GM18499 (cell line): ENCODE measurements around the gene MMP7.
"Not testable (repeated sequence)": the region's sequence is repeated elsewhere in the genome, so short reads cannot be mapped to it uniquely, and the experiment has no call there.

Experiments
- ATAC-seq: cut with Tn5 transposase; IDR thresholded peaks from one replicate; pipeline ENCODE4 v1.9.1; 2021; ENCODE audit warnings: moderate number of reproducible peaks; ENCODE audit not compliant: insufficient read depth, unreplicated experiment

The MMP7 gene

DNA sequence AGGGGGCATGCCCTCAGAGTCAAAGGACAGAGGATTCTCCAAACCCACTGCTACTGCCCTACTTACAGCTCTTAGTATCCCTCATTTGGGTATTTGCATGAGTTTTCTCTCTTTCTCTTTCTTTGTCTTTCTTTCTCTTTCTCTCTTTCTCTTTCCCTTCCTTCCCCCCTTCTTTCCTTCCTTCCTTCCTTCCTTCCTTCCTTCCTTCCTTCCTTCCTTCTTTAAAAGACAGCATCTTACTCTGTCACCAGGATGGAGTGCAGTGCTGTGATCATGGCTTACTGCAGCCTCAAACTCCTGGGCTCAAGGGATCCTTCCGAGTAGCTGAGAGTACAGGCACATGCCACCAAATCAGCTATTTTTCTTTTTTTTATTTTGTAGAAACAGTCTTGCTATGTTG is 14.0 kb upstream of the MMP7 start:
- no peak for ATAC-seq

DNA sequence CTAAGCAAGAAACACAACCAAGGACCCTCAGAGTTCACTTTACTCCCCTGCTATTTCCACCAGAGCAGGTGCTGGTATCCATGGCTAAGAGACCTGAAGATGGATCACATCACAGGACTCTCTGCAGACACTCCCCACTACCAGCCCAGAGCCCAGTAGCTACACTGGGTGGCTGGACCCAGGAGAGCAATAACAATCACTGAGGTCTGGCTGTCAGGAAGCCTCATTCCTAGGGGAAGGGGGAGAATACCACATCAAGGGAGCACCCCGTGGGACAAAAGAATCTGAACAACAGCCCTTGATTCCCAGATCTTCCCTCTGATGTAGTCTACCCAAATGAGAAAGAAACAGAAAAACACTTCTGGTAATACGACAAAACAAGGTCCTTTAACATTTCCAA is 9.0 kb upstream of the MMP7 start:
- no peak for ATAC-seq

DNA sequence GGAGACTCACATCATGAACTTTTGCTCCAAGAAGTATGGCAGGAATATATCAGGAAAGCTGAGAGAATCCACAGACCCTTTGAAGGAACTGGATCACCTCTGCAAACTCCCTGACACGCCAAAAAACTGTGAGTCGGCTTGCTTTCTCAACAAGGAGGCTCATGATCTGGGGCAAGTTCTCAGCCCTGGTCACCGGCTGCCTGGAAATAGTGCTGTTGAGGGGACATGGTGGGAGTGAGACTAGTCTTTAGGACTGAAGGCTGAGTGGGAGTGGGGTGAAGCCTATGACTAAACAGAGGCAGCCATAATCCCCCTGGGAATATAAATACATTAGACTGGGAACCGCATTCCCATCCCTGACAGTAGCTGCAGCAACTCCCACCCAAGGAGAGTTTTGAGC is 8.4 kb upstream of the MMP7 start:
- no peak for ATAC-seq

DNA sequence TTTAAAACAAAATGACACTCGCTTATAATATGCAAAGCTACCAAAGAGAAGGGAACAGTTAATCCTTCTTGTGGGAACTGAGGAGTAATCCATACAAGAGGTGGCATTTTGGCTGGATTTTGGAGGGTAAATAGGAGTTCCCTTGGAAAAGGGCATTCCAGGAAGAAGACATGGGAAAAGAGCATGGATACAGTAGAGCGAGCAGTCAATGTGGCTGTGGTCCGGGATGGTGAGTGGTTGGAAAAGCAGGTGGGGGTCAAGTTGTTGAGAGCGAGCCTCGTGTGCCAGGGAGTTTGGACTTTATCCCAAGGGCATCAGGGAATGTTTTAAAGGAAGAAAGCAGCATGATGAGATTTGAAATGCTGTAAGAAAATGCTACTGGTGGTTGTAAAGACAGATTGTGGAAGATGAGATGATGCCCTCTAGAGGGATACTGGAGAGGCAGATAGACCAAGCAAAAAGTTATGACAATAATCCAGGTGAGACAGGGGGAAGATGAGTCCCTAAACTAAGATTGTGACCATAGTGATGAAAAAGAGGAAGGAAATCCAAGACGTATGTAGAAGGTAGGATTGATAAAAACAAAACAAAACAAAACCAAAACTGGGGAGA is 3.8 kb upstream of the MMP7 start:
- ATAC-seq: no peak

DNA sequence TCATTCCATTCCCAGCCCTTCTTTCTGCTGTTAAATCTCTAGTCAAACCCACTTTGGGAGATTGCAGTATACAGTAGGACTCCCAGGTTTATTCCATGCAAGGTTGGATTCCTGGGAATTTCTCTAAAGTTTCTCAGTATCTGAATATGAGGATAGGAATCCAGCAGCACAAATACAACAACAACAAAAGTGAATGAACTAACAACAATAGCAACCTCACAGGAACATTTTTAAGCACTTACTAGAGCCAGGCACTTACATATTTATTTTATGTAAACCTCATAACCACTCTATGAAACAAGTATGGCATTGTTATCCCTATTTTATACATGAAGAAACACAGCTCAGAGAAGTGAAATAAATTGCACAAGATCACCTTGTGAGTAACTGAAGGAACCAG is 1.9 kb downstream of the MMP7 start:
- ATAC-seq: no peak

DNA sequence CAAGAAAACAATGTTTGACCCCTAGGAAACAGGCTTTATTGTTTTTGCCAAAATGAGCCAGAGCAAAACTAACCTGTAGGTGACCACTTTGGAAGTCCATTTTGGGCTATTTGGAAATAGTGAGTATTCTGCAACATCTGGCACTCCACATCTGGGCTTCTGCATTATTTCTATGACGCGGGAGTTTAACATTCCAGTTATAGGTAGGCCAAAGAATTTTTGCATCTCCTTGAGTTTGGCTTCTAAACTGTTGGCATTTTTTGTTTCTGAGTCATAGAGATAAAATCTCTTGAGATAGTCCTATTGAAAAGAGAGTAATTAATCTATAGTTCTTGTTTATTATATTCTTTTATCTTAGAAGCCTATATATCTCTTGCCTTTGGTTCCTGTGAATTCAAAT is 2.9 kb downstream of the MMP7 start:
- ATAC-seq: no peak

DNA sequence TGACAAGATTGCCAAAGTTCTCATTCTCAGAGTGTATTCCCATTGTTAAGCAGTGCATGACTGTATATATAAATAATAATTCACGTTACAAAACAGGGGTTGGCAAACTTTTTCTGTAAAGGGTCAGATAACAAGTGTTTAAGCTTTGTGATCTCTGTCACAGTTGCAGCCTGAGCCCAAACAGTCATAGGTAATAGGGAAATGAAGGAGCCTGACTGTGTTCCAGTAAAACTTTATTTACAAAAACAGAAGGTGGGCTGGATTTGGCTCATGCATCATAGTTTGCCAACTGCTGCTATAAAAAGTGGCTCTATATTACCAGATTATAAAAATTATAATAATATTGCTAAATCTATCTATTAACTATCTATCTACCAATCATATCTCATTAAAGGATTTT is 3.5 kb downstream of the MMP7 start:
- no peak for ATAC-seq

DNA sequence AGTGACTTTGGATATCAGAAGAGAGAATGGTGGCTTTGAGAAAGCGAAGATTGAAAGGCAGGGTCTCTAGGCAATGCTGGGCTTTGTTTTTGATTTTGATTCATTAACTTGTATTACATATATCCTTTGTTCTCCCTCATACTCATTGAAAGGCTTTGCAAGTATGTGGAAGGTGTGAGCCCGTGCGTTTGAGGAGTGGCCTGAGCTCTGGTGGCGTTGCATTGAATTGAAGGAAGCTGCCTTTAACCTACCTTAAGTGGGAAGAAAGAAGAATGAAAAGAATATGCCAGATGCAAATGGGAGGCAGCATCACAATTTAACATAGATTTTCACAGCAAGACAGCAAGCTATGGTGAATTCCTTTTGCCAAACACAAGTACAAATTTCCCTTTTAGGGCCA is 6.7 kb downstream of the MMP7 start:
- ATAC-seq: no peak

DNA sequence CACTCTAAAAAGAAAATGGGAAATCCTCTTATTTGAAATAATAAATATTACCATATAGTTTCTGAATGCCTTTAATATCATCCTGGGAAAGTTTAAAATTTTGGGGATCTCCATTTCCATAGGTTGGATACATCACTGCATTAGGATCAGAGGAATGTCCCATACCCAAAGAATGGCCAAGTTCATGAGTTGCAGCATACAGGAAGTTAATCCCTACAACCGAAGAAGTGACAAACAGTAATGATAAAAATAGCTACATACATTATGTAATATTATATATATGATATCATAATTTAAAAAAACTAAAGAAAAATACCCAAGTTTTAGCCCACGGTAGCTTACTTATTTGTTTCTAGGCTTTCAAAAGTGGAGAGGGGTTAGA is 7.4 kb downstream of the MMP7 start:
- no peak for ATAC-seq

DNA sequence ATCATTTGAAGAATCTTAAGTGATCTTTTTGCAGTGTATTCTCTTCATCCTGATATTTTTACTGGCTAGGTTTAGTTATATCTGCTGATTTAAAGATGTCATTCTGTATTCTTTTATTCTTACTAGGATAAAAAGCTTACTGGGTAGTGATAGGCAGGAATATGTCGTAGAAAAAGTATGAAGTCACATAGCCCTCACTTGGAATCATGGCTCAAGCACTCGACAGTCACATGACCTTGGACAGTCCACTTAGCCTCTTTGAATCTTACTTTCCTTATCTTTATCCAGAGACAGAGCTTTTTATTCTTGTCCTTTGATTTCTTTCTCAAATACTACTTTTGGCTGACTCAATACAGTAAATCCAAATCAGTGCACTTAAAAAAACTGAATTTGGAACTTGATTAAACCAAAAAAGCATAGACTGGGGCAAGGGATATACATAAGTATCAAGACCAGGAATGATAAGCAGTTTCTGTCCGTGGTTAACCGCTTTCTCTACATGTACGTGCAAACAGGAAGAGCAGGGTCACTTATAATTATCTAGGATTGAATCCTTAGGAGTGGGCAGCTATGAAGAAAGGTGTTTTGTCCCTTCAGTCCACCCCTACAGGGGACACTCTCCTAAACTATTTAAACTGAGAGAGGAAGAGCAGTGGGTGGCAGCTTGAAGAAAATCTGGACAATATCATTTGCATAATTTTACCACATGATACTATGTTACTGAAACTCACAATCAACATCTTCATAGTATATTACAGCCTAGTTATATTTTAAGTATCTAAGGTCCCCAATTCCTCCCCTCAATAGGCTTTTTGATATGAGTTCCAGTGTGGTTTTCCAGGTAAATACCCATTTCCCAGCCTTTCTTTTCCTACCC is 8.0 kb downstream of the MMP7 start:
- peak; percentile 78 for ATAC-seq

DNA sequence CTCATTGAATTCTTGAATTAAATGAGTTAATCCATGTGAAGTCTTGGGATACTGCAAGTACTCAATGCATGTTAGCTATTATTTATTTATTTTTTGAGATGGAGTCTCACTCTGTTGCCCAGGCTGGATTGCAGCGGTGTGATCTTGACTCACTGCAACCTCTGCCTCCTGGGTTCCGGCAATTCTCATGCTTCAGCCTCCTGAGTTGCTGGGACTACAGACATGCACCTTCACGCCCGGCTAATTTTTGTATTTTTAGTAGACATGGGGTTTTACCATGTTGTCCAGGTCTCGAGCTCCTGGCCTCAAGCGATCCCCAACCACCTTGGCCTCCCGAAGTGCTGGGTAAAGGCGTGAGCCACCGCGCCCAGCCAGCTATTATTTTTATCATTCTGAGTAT is 9.4 kb downstream of the MMP7 start:
- no peak for ATAC-seq

DNA sequence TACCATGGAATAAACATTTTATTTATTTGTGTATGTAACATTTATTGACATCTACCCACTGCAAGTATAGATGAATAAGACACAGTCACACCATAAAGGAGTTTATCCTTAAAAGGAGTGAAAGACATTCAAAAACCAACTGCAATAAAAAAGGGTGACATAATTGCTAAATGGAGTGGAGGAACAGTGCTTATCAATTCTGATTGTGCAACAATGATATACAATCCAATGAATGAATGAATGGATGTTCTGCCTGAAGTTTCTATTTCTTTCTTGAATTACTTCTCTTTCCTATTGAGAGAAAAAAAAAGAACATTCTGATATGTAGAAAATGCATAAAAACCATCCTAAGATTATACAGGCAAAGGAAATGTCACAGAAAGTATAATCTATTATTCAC is 10.0 kb downstream of the MMP7 start:
- ATAC-seq: no peak

DNA sequence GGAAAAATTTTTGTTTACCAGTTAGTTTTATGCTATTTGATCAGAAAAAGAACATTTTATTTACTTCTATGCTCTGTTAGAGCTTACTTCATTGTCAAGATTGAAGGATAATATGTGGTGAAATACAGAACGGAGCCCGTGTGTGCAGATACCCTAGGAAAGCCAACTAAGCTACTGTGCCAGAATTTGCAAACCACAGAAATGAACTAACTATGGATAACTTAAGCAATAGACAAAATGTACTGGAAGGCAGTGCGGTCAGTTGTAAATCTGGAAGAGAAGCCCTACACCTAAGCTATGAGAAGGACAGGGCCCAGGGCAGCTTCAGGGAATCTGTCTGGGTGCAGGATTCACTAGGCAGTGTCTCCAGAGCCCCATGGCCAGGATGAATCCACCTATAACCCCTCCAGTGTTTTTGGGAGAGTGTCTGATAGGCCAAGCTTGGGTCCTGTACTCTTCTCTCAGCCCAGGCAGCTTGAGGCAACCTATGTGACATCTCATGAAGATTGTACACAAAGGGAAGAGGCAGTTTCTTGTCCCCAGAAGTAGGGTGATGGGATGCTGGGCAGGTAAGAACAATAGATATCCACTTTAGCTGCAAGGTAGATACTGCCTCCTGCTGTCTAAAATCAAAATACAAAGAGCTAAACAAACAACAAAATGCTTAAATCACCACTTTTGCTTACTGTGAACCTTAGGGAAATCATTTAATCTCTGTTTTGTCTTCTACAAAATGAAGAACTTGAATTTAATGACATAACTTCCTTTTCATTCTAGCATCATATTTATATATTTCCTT is 12.1 kb downstream of the MMP7 start:
- ATAC-seq: no peak

DNA sequence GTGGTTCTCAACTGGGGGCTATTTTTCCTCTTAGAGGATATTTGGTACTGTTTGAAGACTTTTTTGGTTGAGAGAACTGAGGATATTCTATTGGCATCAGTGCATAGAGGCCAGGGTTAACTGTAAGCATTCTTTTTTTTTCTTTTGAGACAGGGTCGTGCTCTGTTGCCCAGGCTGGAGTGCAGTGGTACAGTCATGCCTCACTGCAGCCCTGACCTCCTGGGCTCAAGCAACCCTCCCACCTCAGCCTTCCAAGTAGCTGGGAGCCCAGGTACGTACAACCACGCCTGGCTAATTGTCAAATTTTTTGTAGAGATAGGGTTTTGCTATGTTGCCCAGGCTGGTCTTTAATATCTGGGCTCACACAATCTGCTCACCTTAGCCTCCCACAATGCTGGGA is 12.9 kb downstream of the MMP7 start:
- no peak for ATAC-seq

DNA sequence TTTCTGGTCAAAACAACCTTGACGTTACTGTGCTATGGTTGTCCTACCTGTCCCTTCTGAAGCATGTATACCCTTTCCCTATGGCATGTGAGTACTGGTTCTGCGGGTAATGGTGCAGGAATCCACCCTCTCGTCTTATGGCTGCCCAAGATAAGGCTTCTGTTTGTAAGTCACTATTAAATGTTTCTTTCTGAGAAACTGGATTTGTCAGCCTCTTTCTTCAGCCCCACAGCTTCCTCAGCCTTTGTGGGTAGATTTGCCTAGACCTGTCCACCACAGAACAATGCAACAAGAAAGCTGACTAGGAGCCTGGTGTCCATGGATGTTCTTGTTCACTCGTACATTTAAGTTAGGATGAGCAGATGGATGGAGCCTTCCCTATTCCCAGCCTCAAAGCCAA is 14.4 kb downstream of the MMP7 start:
- no peak for ATAC-seq

DNA sequence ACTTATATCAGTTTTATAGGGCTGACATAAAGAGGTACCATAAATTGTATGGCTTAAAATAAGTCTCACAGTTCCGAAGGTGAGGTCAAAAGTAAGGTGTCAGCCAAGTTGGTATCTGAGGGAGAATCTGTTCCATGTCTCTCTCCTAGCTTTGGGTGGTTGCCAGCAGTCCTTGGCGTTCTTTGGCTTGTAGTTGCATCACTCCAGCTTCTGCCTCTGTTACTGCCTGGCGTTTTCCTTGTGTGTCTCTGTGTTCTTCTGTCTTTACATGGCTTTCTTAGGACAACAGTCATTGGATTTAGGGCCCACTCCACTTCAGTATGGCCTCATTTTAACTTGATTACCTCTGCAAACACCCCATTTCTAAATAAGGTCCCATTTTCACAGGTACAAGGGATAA is 16.7 kb downstream of the MMP7 start:
- ATAC-seq: no peak

DNA sequence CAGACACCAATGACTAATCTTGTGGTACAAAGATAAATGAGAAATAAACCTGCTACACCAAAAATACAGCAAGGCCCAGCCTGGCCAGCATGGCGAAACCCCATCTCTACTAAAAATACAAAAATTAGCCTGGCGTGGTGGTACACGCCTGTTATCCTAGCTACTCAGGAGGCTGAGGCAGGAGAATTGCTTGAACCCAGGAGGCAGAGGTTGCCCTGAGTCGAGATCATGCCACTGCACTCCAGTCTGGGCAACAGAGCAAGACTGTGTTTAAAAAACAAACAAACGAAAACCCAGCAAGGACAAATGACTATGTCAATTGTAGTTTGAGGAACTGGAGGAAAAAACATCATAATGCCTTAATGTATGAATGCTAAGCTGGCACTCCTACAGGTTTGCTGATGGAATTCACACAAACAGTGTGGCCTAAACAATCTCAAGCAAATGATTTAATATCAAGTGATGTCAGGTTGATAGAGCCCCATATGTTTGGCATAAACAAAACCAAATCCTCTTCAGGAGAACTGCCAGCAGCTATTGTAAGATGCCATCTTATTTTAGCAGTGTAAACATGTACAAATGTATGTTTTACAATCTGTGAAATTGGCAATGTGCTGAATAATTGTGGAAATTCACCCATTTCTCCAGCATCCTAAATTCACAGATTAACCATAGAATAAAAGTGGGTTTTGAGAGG is 20.0 kb downstream of the MMP7 start:
- ATAC-seq: no peak

DNA sequence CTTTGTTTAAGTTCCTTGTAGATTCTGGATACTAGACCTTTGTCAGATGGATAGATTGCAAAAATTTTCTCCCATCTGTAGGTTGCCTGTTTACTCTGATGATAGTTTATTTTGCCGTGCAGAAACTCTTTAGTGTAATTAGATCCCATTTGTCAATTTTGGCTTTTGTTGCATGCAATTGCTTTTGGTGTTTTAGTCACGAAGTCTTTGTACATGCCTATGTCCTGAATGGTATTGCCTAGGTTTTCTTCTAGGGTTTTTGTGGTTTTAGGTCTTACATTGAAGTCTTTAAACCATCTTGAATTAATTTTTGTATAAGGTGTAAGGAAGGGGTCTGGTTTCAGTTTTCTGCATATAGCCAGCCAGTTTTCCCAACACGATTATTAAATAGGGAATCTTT is 27.7 kb downstream of the MMP7 start:
- ATAC-seq: not testable (repeated sequence)

DNA sequence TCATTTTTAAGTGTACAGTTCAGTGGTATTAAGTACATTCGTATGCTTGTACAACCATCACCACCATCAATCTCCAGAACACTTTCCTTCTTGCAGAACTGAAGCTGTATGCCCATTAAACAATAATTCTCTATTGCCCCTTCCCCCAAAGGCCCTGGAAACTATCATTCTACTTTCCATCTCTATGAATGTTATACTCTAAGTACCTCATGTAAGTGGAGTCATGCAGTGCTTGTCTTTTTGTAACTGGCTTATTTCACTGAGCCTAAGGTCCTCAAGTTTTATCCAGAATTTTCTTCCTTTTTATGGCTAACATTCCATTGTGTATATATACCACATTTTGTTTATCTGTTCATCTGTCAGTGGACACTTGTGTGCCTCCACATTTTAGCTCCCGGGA is 29.7 kb downstream of the MMP7 start:
- no peak for ATAC-seq

DNA sequence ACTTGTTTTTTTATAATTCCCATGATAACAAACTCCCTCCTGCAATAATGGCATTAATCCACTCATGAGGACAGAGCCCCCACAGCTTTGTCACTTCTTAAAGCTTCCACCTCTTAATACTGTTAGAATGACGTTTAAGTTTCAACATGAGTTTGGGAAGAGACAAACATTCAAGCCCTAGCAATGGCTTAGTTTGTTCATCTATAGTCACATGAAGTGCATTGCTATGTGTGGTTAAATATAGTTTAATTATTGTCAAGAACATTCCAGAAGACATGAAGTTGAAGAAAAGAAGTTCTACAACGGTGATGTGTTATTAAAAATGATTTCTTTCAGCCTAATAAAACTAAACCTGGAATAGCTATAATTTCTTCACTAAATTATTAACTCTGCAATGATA is 30.6 kb downstream of the MMP7 start:
- ATAC-seq: no peak

DNA sequence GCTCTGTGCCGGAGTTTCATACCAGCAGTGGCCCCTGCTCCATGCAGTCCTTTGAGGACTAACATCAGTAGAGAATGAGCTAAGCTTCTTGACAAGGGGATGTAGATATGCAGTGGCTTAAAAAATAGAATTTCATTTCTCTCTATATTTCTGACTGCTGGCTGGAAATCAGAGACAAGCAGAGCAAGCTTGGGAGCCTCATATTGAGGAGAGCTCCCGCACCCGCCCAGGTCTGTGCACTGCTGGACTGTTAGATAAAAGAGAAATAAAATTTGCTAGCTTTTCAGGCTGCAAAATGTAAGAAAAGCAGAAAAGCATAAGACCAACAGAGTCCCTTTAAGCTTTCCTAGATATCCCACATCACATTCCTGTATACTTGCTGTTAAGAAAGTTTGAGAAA is 31.4 kb downstream of the MMP7 start:
- ATAC-seq: no peak
